Measurements from ENCODE around the gene DPPA3. TPM values are rescaled to one million over a fixed set of nuclear protein-coding genes. Genes with fewer than 3 reads are reported as not detected.
"Not testable (repeated sequence)": the region's sequence is repeated elsewhere in the genome, so short reads cannot be mapped to it uniquely, and the experiment has no call there.

DPPA3 gene
- total RNA-seq, 1 donor from 2014 or later: not detected

DNA sequence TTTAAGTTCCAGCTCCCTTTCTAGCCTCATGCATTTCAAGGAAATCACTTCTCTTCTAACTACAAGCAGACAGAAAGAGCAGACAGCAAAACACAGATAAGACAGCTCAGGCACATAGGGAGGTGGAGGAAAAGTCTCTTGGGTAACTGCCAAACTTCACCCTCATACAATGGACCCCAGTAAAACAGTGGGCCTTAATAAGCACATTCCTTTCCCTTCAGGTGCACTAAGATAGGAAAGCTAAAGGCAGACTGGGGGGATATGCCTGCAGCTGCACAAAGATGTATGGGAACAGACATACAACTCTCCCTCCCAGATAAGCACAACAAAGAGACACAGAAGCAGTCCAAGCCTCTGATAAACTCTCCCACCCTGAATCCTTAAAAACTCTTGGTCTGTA, 19.8 kb downstream of the DPPA3 start:
- peak; percentile 27 for DNase-seq (ENCODE audit: low spot score)

DNA sequence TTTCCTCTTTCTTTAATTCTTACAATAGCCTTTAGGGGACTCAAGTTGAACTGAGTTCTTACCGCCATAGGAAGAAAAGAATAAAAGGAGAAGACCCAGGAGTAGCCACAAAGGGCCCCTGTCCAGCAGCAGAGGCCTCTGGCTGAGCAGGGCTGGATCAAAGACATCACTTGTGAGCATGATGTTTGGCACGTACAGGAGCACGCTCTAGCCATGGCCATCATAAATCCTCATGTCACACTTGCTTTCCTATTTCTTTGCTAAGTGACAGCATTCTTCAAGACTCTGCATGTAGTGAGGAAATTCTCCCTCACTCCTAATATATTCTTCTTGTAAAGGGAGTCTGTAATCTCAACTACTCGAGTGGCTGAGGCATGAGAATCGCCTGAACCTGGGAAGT, 20.3 kb downstream of the DPPA3 start:
- DNase-seq (ENCODE audit: low spot score): peak; percentile 80

DNA sequence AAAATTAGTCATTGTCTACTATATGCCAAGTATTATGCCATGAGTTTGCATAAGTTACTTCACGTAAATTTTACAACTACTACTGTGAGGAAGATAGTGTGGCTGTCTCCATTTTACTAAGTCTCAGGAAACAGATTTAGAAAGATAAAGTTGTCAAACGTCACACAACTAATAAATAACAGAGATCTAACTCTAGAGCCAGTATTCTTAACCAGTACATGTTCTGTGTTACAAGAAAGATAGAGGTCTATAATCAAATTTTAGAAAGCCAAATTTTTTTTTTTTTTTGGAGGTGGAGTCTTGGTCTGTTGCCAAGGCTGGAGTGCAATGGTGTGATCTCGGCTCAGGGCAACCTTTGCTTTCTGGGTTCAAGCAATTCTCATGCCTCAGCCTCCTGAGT, 21.8 kb downstream of the DPPA3 start:
- no peak for DNase-seq (ENCODE audit: low spot score)

DNA sequence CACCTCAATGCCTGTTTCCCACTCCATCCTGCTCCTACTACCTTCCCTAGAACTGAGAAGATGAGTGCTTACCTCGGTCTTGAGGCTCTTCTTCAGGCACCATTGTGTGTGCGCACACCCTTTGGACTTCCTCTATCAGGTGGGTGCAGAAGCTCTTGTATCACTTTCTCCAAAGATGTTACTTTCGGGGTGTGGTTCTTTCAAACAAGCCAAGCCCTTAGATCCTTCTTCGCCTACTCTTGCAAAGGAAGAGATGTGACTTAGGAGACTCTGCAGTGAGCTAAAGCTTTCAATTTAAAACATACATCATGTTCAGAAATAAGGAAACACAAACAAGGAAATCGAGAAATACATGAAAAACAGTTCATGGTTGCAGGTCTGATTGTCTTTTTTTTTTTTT, 36.0 kb downstream of the DPPA3 start, which contains the start of gene CLEC4C:
CLEC4C (minus strand) TSS at position 130 of the 400 bp plus-strand sequence; CDS start at position 103, 27 bp downstream.
- no peak for DNase-seq (ENCODE audit: low spot score)

DNA sequence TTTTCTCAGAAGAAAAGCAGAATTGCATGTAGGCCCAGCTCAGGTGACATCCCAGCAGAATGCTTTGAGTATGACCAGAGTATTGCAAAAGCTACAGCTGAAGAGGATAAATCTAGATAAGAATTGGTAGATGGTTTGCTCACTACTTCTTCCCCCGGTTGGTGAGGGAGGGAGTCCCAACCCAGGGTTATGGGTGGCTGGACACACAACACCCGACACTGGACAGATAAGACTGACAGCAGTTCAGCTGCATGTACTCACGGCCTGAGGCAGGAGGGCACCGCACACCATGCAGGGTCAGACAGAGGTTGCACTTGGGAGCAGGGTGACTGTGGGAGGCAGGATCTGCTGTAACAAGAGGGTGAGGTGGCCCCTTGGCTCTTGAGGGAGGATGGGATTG, 37.6 kb downstream of the DPPA3 start:
- DNase-seq (ENCODE audit: low spot score): no peak

DNA sequence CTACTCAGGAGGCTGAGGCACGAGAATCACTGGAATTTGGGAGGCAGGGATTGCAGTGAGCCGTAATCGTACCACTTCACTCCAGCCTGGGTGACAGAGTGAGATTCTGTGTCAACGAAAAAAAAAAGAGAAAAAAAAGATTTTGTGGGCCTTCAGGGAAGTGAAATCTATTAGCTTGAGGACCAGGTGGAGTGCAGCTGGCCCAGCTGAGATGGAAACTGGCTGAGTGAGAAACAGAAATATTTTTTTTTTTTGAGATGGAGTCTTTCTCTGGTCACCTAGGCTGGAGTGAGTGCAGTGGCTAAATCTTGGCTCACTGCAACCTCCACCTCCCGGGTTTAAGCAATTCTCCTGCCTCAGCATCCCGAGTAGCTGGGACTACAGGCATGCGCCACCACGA, 38.2 kb downstream of the DPPA3 start:
- no peak for DNase-seq (ENCODE audit: low spot score)

DNA sequence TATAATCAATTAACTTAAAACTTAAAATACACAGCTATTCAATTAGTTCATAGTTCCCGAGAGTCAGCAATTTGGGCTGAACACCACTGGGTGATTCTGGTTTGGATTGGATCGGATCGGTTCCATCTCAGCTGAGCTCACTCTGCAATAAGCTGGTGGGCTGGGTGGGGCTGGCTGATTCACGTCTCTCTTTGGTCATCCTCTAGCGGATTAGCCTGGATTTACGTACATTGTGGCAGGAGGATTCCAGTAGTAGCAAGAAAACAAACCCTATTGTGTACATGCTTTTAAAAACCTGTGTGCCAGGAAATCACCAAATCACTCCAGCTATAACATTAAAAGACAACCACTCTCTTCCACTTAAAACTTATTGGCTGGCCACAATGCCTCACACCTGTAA, 39.1 kb downstream of the DPPA3 start:
- DNase-seq (ENCODE audit: low spot score): no peak

DNA sequence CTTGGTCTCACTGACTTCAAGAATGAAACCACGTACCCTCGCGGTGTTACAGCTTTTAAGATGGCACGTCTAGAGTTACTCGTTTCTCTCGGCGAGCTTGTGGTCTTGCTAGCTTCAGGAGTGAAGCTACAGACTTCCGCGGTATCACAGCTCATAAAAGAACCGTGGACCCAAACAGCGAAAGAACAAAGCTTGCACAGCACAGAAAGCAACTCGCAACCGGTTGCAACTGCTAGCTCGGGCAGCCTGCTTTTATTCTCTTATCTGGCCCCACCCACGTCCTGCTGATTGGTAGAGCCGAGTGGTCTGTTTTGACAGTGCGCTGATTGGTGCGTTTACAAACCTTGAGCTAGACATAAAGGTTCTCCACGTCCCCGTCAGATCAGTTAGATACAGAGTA, 40.2 kb downstream of the DPPA3 start:
- no peak for DNase-seq (ENCODE audit: low spot score)

DNA sequence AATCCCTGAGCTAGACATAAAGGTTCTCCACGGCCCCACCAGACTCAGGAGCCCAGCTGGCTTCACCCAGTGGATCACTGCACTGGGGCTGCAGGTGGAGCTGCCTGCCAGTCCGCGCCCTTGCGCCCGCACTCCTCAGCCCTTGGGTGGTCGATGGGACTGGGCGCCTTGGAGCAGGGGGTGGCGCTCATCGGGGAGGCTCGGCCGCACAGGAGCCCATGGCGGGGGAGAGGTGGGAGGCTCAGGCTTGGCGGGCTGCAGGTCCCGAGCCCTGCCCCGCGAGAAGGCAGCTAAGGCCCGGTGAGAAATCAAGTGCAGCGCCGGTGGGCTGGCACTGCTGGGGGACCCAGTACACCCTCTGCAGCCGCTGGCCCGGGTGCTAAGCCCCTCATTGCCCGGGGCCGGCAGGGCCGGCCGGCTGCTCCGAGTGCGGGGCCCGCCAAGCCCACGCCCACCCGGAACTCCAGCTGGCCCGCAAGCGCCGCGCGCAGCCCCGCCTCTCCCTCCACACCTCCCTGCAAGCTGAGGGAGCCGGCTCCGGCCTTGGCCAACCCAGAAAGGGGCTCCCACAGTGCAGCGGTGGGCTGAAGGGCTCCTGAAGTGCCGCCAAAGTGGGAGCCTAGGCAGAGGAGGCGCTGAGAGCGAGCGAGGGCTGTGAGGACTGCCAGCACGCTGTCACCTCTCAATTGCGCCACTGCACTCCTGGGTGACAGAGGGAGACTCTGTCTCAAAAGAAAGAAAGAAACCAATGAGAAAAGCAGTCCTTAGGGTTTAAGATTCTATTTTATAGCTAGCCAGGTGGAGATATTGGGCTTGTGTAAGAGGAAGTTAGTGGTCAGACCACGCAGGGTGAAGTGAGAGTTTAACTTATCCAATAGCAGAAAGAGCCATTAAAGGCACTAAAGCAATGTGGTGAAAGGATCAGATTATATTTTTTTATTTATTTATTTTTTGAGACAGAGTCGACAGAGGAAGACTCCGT, 41.0 kb downstream of the DPPA3 start:
- not testable (repeated sequence) for DNase-seq (ENCODE audit: low spot score)

DNA sequence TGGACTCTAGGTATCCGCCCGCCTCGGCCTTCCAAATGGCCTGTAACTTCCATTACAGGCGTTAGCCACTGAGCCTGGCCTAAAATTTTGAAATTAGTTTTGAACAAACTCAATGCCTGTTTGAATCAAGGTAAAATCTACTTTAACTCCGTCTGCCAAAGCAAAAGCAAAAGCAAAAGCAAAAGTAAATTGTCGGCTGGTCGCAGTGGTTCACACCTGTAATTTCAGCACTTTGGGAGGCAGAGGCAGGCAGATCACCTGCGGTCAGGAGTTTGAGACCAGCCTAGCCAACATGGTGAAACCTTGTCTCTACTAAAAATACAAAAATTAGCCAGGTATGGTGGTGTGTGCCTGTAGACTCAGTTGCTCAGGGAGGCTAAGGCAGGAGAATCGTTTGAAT, 44.4 kb downstream of the DPPA3 start:
- DNase-seq (ENCODE audit: low spot score): not testable (repeated sequence)

DNA sequence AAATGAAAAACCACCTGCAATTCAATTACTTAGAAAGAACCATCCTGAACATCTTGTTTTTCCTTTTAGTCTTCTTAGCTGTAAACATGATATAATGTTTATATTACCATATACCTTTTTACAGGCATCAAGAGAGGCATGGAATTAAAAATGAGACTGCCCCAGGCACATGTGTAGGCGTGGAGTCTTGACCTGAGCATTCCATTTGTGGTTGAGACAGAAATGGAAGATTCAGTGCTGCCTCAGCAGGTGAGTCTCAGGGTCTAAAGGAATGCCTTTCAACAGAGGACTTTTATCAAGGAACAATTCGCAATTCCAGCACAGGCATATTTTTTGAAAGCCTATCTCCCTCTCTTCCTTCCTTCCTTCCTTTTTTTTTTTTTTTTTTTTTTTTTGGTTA, 45.8 kb downstream of the DPPA3 start:
- DNase-seq (ENCODE audit: low spot score): no peak

DNA sequence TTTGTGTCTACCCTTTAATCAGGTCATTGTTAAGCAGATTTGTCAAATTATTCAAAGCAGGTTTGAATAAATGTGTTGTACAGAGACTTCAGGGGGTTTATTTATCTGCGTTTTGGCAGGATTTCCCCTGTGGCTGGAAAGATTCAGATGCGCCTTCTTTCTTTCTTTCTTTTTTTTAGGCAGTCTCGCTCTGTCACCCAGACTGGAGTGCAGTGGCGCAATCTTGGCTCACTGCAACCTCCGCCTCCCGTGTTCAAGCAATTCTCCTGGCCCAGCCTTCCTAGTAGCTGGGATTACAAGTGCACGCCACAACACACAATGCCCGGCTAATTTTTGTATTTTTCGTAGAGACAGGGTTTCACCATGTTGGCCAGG, 47.5 kb downstream of the DPPA3 start:
- no peak for DNase-seq (ENCODE audit: low spot score)

Other genes with a start within 250 kb of the DPPA3 start
- gene CD163, start 207.7 kb upstream of the DPPA3 start, total RNA-seq (ENCODE audit: insufficient read depth, low replicate concordance): 67.7 TPM
- not detected for gene APOBEC1, start 45.5 kb upstream of the DPPA3 start, total RNA-seq (ENCODE audit: insufficient read depth, low replicate concordance)
- gene GDF3, start 15.7 kb upstream of the DPPA3 start, total RNA-seq (ENCODE audit: insufficient read depth, low replicate concordance): 2.9 TPM
- gene CLEC4C, start 35.9 kb downstream of the DPPA3 start, total RNA-seq (ENCODE audit: insufficient read depth, low replicate concordance): not detected
- not detected for gene NANOGNB, start 53.8 kb downstream of the DPPA3 start, total RNA-seq (ENCODE audit: insufficient read depth, low replicate concordance)
- gene NANOG, start 78.0 kb downstream of the DPPA3 start, total RNA-seq (ENCODE audit: insufficient read depth, low replicate concordance): 0.24 TPM
- 4.3 TPM for gene SLC2A14, start 161.5 kb downstream of the DPPA3 start, total RNA-seq (ENCODE audit: insufficient read depth, low replicate concordance)
- gene SLC2A3, start 224.8 kb downstream of the DPPA3 start, total RNA-seq (ENCODE audit: insufficient read depth, low replicate concordance): 202 TPM